ENCODE measurements around the gene TTC39A.

Gene TTC39A

GRCh38 chr1:51359879-51360278, 29.5 kb upstream of the TTC39A start:
- no peak for TF ChIP-seq CTCF (IDR thresholded peaks at IDR 0.05; ENCODE audit: insufficient read depth, low read length, missing control alignments)
- ChIA-PET CTCF (interaction anchor here (0.6 kb wide), 2 partner anchors 94 to 568 kb away, joined by 3 read pairs; no protein-coding TSS in a partner anchor), POLR2A (no interaction called here)
- DNase-seq (ENCODE audit: low read depth, low spot score): no peak
- no peak overlapping the region for H3K4me3 ChIP-seq (ENCODE audit: low read depth, low read length)

GRCh38 chr1:51355382-51355781, 25.0 kb upstream of the TTC39A start:
- ChIA-PET POLR2A (no interaction called here), CTCF (no interaction called here)
- no peak for TF ChIP-seq CTCF (IDR thresholded peaks at IDR 0.05; ENCODE audit: insufficient read depth, low read length, missing control alignments)

GRCh38 chr1:51354416-51354815, 24.1 kb upstream of the TTC39A start:
- CTCF ChIA-PET: no interaction called here
- POLR2A ChIA-PET: no interaction called here
- DNase-seq (ENCODE audit: low read depth, low spot score): no peak
- TF ChIP-seq CTCF (IDR thresholded peaks at IDR 0.05; ENCODE audit: insufficient read depth, low read length, missing control alignments): no peak
- no peak overlapping the region for H3K4me3 ChIP-seq (ENCODE audit: low read depth, low read length)

More at GRCh38 chr1:51355382-51355781, 25.0 kb upstream of the TTC39A start:
- DNase-seq (ENCODE audit: low read depth, low spot score): no peak
- no peak overlapping the region for H3K4me3 ChIP-seq (ENCODE audit: low read depth, low read length)

GRCh38 chr1:51351907-51352306, 21.5 kb upstream of the TTC39A start:
- no peak for DNase-seq (ENCODE audit: low read depth, low spot score)
- TF ChIP-seq CTCF (IDR thresholded peaks at IDR 0.05; ENCODE audit: insufficient read depth, low read length, missing control alignments): no peak
- ChIA-PET POLR2A (no interaction called here), CTCF (no interaction called here)
- H3K4me3 ChIP-seq (ENCODE audit: low read depth, low read length): no peak overlapping the region

GRCh38 chr1:51349862-51350261, 19.5 kb upstream of the TTC39A start:
- no peak overlapping the region for H3K4me3 ChIP-seq (ENCODE audit: low read depth, low read length)
- POLR2A ChIA-PET: no interaction called here
- DNase-seq (ENCODE audit: low read depth, low spot score): no peak
- CTCF ChIA-PET: no interaction called here
- TF ChIP-seq CTCF (IDR thresholded peaks at IDR 0.05; ENCODE audit: insufficient read depth, low read length, missing control alignments): no peak

- no peak for TF ChIP-seq CTCF (IDR thresholded peaks at IDR 0.05; ENCODE audit: insufficient read depth, low read length, missing control alignments)
- no peak overlapping the region for H3K4me3 ChIP-seq (ENCODE audit: low read depth, low read length)
- ChIA-PET POLR2A (no interaction called here), CTCF (interaction anchor here (1.3 kb wide), 2 partner anchors 42 to 48 kb away, joined by 3 to 4 read pairs; no protein-coding TSS in a partner anchor)
- no peak for DNase-seq (ENCODE audit: low read depth, low spot score)
These were observed 17.8 kb upstream of the TTC39A start for GRCh38 chr1:51348147-51348527.

Measured in AG04449 (cell line).